Smooth muscle cell (in vitro differentiated cells): ENCODE data around the gene OGFOD2. TPM values are rescaled to one million over a fixed set of nuclear protein-coding genes. Genes with fewer than 3 reads are reported as not detected.

Source experiments
- DNase-seq: peaks from one replicate; lab custom pipeline; 2025; ENCODE audit not compliant: unreplicated experiment; lab: John Stamatoyannopoulos, UW
- H2AFZ ChIP-seq: fragments of 200-600 bp; sonication (generic); 2 replicates; pipeline ENCODE4 v1.6.0; 2016; ENCODE audit warnings: antibody characterized with exemption, low read depth, mild to moderate bottlenecking
- H3F3A ChIP-seq: fragments of 200-600 bp; sonication (generic); 2 replicates; pipeline ENCODE4 v1.6.0; 2017; ENCODE audit warnings: antibody characterized with exemption, low read depth
- H3K27ac ChIP-seq: fragments of 200-600 bp; sonication (generic); 2 replicates; pipeline ENCODE4 v1.5.1; 2016; ENCODE audit warnings: low read depth, mild to moderate bottlenecking
- H3K27me3 ChIP-seq: fragments of 200-600 bp; sonication (generic); 2 replicates; pipeline ENCODE4 v1.6.1; 2016; ENCODE audit warnings: low read depth, mild to moderate bottlenecking
- H3K36me3 ChIP-seq: fragments of 200-600 bp; sonication (generic); 2 replicates; pipeline ENCODE4 v1.5.1; 2016; ENCODE audit warnings: low read depth
- H3K4me1 ChIP-seq: fragments of 200-600 bp; sonication (generic); 2 replicates; pipeline ENCODE4 v1.5.1; 2016; ENCODE audit warnings: low read depth
- H3K4me2 ChIP-seq: fragments of 200-600 bp; sonication (generic); 2 replicates; pipeline ENCODE4 v1.6.0; 2016; ENCODE audit warnings: mild to moderate bottlenecking
- H3K4me3 ChIP-seq: fragments of 200-600 bp; sonication (generic); 2 replicates; pipeline ENCODE4 v1.5.1; 2016; ENCODE audit warnings: mild to moderate bottlenecking
- H3K79me2 ChIP-seq: fragments of 200-600 bp; sonication (generic); 2 replicates; pipeline ENCODE4 v1.6.0; 2016; ENCODE audit warnings: low read depth, mild to moderate bottlenecking
- H3K9ac ChIP-seq: fragments of 200-600 bp; sonication (generic); 2 replicates; pipeline ENCODE4 v1.6.0; 2016; ENCODE audit warnings: low read depth
- H3K9me3 ChIP-seq: fragments of 200-600 bp; sonication (generic); replicated peaks from 2 replicates; pipeline ENCODE4 v1.5.1; 2016; ENCODE audit warnings: low read depth
- H4K20me1 ChIP-seq: fragments of 200-600 bp; sonication (generic); 2 replicates; pipeline ENCODE4 v1.6.0; 2016; ENCODE audit warnings: low read depth
- WGBS: methylation state at CpG from one replicate; pipeline ENCODE4 v1.1.7; 2016; ENCODE audit warnings: low lambda C conversion rate; 5-methylcytosine and 5-hydroxymethylcytosine counted together
- polyA plus RNA-seq: library from polyadenylated mRNA; unstranded; fragments of >200 nt; fragmentation: Nextera tagmentation; extraction: Ambion mirVana; gene quantifications from 2 replicates; pipeline ENCODE4 v1.2.1, GENCODE V29; 2016
- total RNA-seq: library from RNA; depleted of rRNA; stranded (reverse); fragments of >200 nt; gene quantifications from 2 replicates; pipeline ENCODE4 v1.2.3, GENCODE V29; 2014
- TF ChIP-seq, protein P1 (sequence below): fragments of 200-600 bp; sonication (generic); IDR thresholded peaks from 2 replicates; pipeline ENCODE4 v1.5.1; 2017; ENCODE audit warnings: borderline replicate concordance, mild to moderate bottlenecking, antibody characterized with exemption; ENCODE audit not compliant: insufficient read depth, poor library complexity, severe bottlenecking

Gene OGFOD2
- total and polyA plus RNA-seq, 2 experiments from 2014 or later = 9.7 to 15.8 TPM

DNA sequence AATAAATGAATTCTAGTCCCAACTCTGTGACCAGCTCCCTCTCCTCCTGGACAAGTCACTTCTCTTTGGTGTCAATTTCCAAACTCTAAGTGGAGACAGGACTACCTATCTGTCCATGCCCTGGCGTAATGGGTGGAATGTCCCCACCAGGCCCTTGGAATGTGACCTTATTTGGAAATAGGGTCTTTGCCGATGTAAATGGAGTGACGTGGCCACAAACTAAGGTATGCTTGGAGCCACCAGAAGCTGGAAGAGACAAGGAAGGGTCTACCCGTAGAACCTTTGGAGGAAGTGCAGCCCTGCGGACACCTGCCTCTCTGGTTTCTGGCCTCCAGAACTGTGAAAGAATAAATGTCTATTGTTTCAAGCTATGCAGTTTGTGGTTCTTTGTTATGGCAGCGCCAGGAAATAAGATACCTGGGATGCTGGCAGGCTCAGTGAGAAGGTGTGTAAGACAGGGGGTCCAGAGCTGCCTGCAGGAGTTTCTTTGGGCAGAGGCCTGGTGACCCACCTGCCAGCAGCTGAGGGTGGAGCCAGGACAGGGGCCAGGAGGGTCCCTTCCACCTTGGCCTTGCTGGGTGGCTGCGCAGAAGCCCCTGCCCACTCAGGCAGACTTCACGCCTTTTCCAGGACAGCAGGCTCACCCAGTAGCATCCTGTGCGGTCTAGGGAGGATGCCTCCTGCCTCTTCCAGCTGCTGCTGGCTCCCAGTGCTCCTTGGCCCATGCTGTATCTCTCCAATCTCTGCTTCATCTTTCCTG lies 51.2 kb downstream of the OGFOD2 start:
- Histone ChIP-seq H3F3A (no peaks in the 10 kb centered on the region), H3K27ac (no peak overlapping the region), H4K20me1 (no peaks in the 10 kb centered on the region), H3K9ac (no peak overlapping the region), H3K9me3 (no peaks in the 10 kb centered on the region), H2AFZ (no peak overlapping the region), H3K4me1 (no peaks in the 10 kb centered on the region), H3K36me3 (no peaks in the 10 kb centered on the region), H3K4me3 (no peak overlapping the region), H3K79me2 (no peaks in the 10 kb centered on the region), H3K4me2 (no peak overlapping the region), H3K27me3 (no peaks in the 10 kb centered on the region)
- 87% methylated on average over 9 of the region's 9 CpGs for WGBS
- DNase-seq = no peak
- TF ChIP-seq, protein P1, sequence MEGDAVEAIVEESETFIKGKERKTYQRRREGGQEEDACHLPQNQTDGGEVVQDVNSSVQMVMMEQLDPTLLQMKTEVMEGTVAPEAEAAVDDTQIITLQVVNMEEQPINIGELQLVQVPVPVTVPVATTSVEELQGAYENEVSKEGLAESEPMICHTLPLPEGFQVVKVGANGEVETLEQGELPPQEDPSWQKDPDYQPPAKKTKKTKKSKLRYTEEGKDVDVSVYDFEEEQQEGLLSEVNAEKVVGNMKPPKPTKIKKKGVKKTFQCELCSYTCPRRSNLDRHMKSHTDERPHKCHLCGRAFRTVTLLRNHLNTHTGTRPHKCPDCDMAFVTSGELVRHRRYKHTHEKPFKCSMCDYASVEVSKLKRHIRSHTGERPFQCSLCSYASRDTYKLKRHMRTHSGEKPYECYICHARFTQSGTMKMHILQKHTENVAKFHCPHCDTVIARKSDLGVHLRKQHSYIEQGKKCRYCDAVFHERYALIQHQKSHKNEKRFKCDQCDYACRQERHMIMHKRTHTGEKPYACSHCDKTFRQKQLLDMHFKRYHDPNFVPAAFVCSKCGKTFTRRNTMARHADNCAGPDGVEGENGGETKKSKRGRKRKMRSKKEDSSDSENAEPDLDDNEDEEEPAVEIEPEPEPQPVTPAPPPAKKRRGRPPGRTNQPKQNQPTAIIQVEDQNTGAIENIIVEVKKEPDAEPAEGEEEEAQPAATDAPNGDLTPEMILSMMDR = no peak

DNA sequence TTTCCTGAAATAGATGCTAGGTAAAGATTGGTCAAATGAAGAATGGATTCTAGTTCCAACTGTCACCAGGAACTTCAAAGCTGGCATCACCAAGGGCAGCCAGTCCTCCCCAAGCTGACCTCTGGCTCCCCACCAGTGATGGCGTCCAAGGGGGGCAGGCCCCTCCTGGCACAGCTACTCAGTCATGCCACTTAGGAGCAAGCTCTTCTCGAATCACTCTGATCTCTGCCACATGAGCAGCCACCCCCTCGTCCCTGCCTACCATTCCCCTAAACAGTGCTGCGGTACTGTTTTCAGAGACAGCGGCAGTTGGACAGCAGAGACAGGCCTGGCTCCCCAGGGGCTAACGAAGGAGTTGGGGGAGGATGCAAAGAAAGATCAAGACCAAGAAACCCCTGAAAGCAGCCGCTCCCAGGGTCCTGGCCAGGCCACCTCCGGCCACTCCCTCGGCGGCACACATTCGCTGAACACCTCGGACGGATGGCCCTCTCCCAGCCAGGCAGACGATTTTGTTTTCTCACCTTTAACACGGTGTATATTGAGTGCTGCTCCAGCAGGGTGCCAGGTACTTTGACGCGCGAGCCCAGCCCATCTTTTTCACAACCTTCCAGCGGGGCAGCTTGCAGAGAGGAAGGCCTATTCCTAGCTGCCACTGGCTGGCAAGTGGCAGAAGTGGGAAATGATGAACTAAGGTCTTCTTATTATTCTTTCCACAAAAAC lies 52.8 kb downstream of the OGFOD2 start:
- no peaks in the 10 kb centered on the region for H3F3A ChIP-seq
- 92% methylated on average over 19 of the region's 19 CpGs for WGBS
- no peak overlapping the region for H3K4me2 ChIP-seq
- H3K4me1 ChIP-seq = no peaks in the 10 kb centered on the region
- H3K4me3 ChIP-seq = no peak overlapping the region
- H3K9me3 ChIP-seq = no peaks in the 10 kb centered on the region
- no peak for DNase-seq
- no peak overlapping the region for H2AFZ ChIP-seq
- H3K27ac ChIP-seq = no peak overlapping the region
- no peaks in the 10 kb centered on the region for H3K36me3 ChIP-seq
- H3K79me2 ChIP-seq = no peaks in the 10 kb centered on the region
- H3K9ac ChIP-seq = no peak overlapping the region
- H3K27me3 ChIP-seq = no peaks in the 10 kb centered on the region
- no peaks in the 10 kb centered on the region for H4K20me1 ChIP-seq
- TF ChIP-seq, protein P1 = no peak

DNA sequence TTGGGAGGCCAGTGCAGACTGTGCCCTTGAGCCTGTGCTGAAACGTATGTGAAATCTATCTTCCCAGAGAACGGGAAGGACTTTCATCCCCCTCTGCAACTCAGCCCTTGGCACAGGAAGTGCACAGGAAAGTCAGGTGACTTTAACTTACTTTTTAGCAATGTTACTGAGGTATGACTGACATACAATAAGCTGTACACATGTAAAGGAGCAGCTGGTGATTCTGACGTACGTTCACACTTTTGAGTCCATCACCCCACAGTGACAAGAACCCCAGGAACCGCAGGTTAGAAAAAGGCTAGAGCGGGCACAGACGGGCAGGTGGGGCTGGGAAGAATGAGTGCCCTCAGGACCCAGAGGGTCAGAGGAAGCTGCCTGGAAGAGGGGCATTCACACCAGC lies 53.4 kb downstream of the OGFOD2 start:
- WGBS = 95% methylated on average over 7 of the region's 7 CpGs
- no peak overlapping the region for H3K4me2 ChIP-seq

More for the DNA sequence above, 53.4 kb downstream of the OGFOD2 start:
- Histone ChIP-seq H3F3A (no peaks in the 10 kb centered on the region), H4K20me1 (no peaks in the 10 kb centered on the region), H3K27ac (no peak overlapping the region), H3K27me3 (no peaks in the 10 kb centered on the region), H3K36me3 (no peaks in the 10 kb centered on the region), H3K4me1 (no peaks in the 10 kb centered on the region), H3K4me3 (no peak overlapping the region), H3K79me2 (no peaks in the 10 kb centered on the region), H3K9ac (no peak overlapping the region), H2AFZ (no peak overlapping the region), H3K9me3 (no peaks in the 10 kb centered on the region)
- no peak for DNase-seq
- TF ChIP-seq, protein P1 = no peak
